GM12878 (cell line): ENCODE measurements around the gene PTTG2. TPM values are rescaled to one million over a fixed set of nuclear protein-coding genes. Genes with fewer than 3 reads are reported as not detected.

Experiments used
- ATAC-seq: fragments of 200-7000 bp; cut with Tn5 transposase; 3 replicates; pipeline ENCODE4 v1.9.1; 2020; ENCODE audit warnings: mild to moderate bottlenecking, moderate library complexity
- BruUV-seq: library from RNA; stranded (reverse); fragments of 400-500 nt; replicated peaks from 2 replicates; lab custom pipeline; 2021; lab: Mats Ljungman, UMichigan
- CTCF ChIA-PET: fragments of 300-600 bp; sonication (Branson Sonifier 250); formaldehyde crosslinking; extraction: SDS; loops from one replicate; lab custom pipeline; 2021; ENCODE audit warnings: inconsistent platforms; lab: Yijun Ruan, JAX
- POLR2A ChIA-PET: fragments of 350-600 bp; formaldehyde crosslinking; extraction: SDS; loops from one replicate; lab custom pipeline; 2021; ENCODE audit warnings: inconsistent platforms; lab: Charles Lee
- RAD21 ChIA-PET: fragments of 300-600 bp; sonication (Branson Sonifier 250); formaldehyde crosslinking; loops from one replicate; lab custom pipeline; 2023; ENCODE audit warnings: antibody characterized with exemption; ENCODE audit not compliant: unreplicated experiment; lab: Charles Lee
- SMC1A ChIA-PET: fragments of 300-600 bp; sonication (Branson Sonifier 250); formaldehyde crosslinking; loops from one replicate; lab custom pipeline; 2023; ENCODE audit not compliant: unreplicated experiment, uncharacterized antibody; lab: Charles Lee
- DNase-seq: peaks from one replicate; pipeline ENCODE4 v3.0.0-alpha.2; 2011; ENCODE audit warnings: low read depth, low spot score
- FAIRE-seq: peaks from 3 replicates; lab custom pipeline; 2011; peaks lifted over from hg19 to GRCh38; lab: Jason Lieb, UNC
- H2AFZ ChIP-seq: 2 replicates; pipeline ENCODE4 v1.6.0; 2011; ENCODE audit warnings: low read depth, low read length, control low read depth; ENCODE audit not compliant: control insufficient read depth
- H3K27ac ChIP-seq: 2 replicates; pipeline ENCODE4 v1.5.1; 2011; ENCODE audit warnings: control low read depth; ENCODE audit not compliant: control insufficient read depth, insufficient read depth
- H3K27me3 ChIP-seq, 2 experiments: replicated peaks in 1 of 2; 2 replicates each; pipeline versions ENCODE4 v1.6.0 to v1.6.1; 2011; ENCODE audit warnings: low read length in 1 of 2; ENCODE audit not compliant: control insufficient read depth in 2 of 2, insufficient read depth in 2 of 2
- H3K36me3 ChIP-seq, 2 experiments: 2 replicates each; pipeline ENCODE4 v1.5.1; 2011; ENCODE audit warnings: low read length in 1 of 2; ENCODE audit not compliant: control insufficient read depth in 2 of 2, insufficient read depth in 2 of 2
- H3K4me1 ChIP-seq: 2 replicates; pipeline ENCODE4 v1.6.1; 2011; ENCODE audit warnings: mild to moderate bottlenecking, low read length, moderate library complexity, mixed read lengths; ENCODE audit not compliant: control insufficient read depth, insufficient read depth
- H3K4me2 ChIP-seq: 2 replicates; pipeline ENCODE4 v1.6.0; 2011; ENCODE audit warnings: control low read depth; ENCODE audit not compliant: control insufficient read depth, insufficient read depth
- H3K4me3 ChIP-seq: fragments of 200-600 bp; sonication (generic); 2 replicates; pipeline ENCODE4 v1.5.1; 2016
- H3K79me2 ChIP-seq: 2 replicates; pipeline ENCODE4 v1.6.0; 2011; ENCODE audit warnings: low read length; ENCODE audit not compliant: control insufficient read depth, insufficient read depth
- H3K9ac ChIP-seq: 2 replicates; pipeline ENCODE4 v1.8.0; 2011; ENCODE audit warnings: low read length, control low read depth, mixed read lengths; ENCODE audit not compliant: control insufficient read depth, insufficient read depth
- H3K9me3 ChIP-seq: replicated peaks from 3 replicates; pipeline ENCODE4 v1.5.1; 2011; ENCODE audit warnings: mild to moderate bottlenecking, low read length; ENCODE audit not compliant: control insufficient read depth, insufficient read depth
- H4K20me1 ChIP-seq: 2 replicates; pipeline ENCODE4 v1.6.0; 2011; ENCODE audit not compliant: control insufficient read depth, insufficient read depth
- CEBPB ChIP-seq, 2 experiments: fragments of 150-350 bp in 1 of 2; IDR thresholded peaks; 2 replicates each; pipeline ENCODE4 v1.6.1; 2012 to 2014; ENCODE audit warnings: low read depth in 2 of 2, low read length in 2 of 2, borderline replicate concordance in 1 of 2, inconsistent platforms in 1 of 2
- DPF2 ChIP-seq: fragments of 450-650 bp; IDR thresholded peaks from 2 replicates; pipeline ENCODE4 v1.6.1; 2017; ENCODE audit warnings: mild to moderate bottlenecking
- EED ChIP-seq: sonication (generic); IDR thresholded peaks from 2 replicates; pipeline ENCODE4 v1.6.1; 2016; ENCODE audit warnings: antibody characterized with exemption, low read depth
- FOXM1 ChIP-seq: IDR thresholded peaks from 2 replicates; pipeline ENCODE4 v1.6.1; 2012; ENCODE audit warnings: low read depth, mild to moderate bottlenecking, inconsistent platforms, low read length, moderate library complexity
- IKZF1 ChIP-seq: fragments of 450-650 bp; conservative IDR thresholded peaks from 2 replicates; pipeline ENCODE4 v1.6.1; 2017; ENCODE audit warnings: antibody characterized with exemption, mild to moderate bottlenecking
- JUNB ChIP-seq: IDR thresholded peaks from 2 replicates; pipeline ENCODE4 v1.6.1; 2016; ENCODE audit warnings: antibody characterized with exemption, mild to moderate bottlenecking
- NFIC ChIP-seq: IDR thresholded peaks from 2 replicates; pipeline ENCODE4 v1.6.1; 2012; ENCODE audit warnings: low read depth, mild to moderate bottlenecking, inconsistent platforms, low read length, moderate library complexity
- RELA ChIP-seq: fragments of 450-650 bp; IDR thresholded peaks from 2 replicates; pipeline ENCODE4 v1.8.0; 2014; ENCODE audit warnings: borderline replicate concordance; ENCODE audit not compliant: partially characterized antibody
- RUNX3 ChIP-seq: IDR thresholded peaks from 2 replicates; pipeline ENCODE4 v1.6.1; 2012; ENCODE audit warnings: low read length, inconsistent platforms
- SPI1 ChIP-seq: IDR thresholded peaks from 2 replicates; pipeline ENCODE4 v1.6.1; 2011; ENCODE audit warnings: low read depth, mild to moderate bottlenecking, low read length, moderate library complexity, borderline replicate concordance; ENCODE audit not compliant: insufficient read depth
- STAT1 ChIP-seq: fragments of 450-650 bp; conservative IDR thresholded peaks from 2 replicates; pipeline ENCODE4 v1.6.1; 2014; ENCODE audit warnings: antibody characterized with exemption, mild to moderate bottlenecking
- TAF1 ChIP-seq: IDR thresholded peaks from 2 replicates; pipeline ENCODE4 v1.6.1; 2011; ENCODE audit warnings: mild to moderate bottlenecking, low read depth, low read length, borderline replicate concordance
- TCF7 ChIP-seq: IDR thresholded peaks from 2 replicates; pipeline ENCODE4 v1.6.1; 2014; ENCODE audit warnings: antibody characterized with exemption, borderline replicate concordance
- WGBS: methylation state at CpG from one replicate; pipeline ENCODE4 v1.1.6; 2016; ENCODE audit warnings: low lambda C conversion rate; ENCODE audit not compliant: insufficient replicate concordance, insufficient coverage; ENCODE audit errors: missing lambda C conversion rate; 5-methylcytosine and 5-hydroxymethylcytosine counted together
- in situ Hi-C: fragments of 300-500 bp; cut with MboI; formaldehyde crosslinking; loops from 9 replicates; pipeline ENCODE4 v1.14.3; 2018; ENCODE audit warnings: mixed read lengths
- intact Hi-C: fragments of 100-400 bp; cut with micrococcal nuclease; formaldehyde crosslinking; loops from one replicate; pipeline ENCODE4 v1.14.2; 2022; ENCODE audit not compliant: unreplicated experiment
- polyA plus RNA-seq, 11 experiments: library from polyadenylated mRNA; depleted of rRNA in 4 of 11; unstranded in 6 of 11; stranded (reverse) in 5 of 11; fragments of >200 nt; fragmentation: Nextera tagmentation in 4 of 11; fragmentation: Illumina TruSeq in 1 of 11; extraction: Ambion mirVana in 4 of 11; extraction: Trizol in 1 of 11; gene quantifications; 1 replicate in 1 of 11; 2 replicates in 10 of 11; pipeline versions ENCODE4 v1.2.1 to v1.2.3, GENCODE V29; 2011 to 2016; ENCODE audit warnings: inconsistent platforms in 2 of 11, missing spikeins in 2 of 11, low read depth in 1 of 11
- total RNA-seq, 4 experiments: library from RNA; depleted of rRNA in 3 of 4; stranded (reverse); fragments of >200 nt in 3 of 4; fragmentation: Illumina TruSeq in 1 of 4; extraction: Trizol in 1 of 4; gene quantifications; 2 replicates each; pipeline versions ENCODE4 v1.2.1 to v1.2.3, GENCODE V29; 2013 to 2021
- TF ChIP-seq, protein P1 (sequence below): fragments of 150-350 bp; IDR thresholded peaks from 2 replicates; pipeline ENCODE4 v1.6.1; 2016; ENCODE audit warnings: low read depth, low read length
- TF ChIP-seq, protein P2 (sequence below): fragments of 450-650 bp; IDR thresholded peaks from 2 replicates; pipeline ENCODE4 v1.6.1; 2017; ENCODE audit warnings: mild to moderate bottlenecking, low read depth, inconsistent platforms; ENCODE audit not compliant: poor library complexity, severe bottlenecking
- TF ChIP-seq, protein P3 (sequence below): IDR thresholded peaks from 2 replicates; pipeline ENCODE4 v1.6.1; 2012; ENCODE audit warnings: low read length, inconsistent platforms

Gene PTTG2
- total and polyA plus RNA-seq, 10 of the 15 experiments (the other 5 are each of a cell fraction or from before 2014, with no cell fraction given) = 0.09 to 0.54 (median 0.39) TPM; not detected in 4

DNA sequence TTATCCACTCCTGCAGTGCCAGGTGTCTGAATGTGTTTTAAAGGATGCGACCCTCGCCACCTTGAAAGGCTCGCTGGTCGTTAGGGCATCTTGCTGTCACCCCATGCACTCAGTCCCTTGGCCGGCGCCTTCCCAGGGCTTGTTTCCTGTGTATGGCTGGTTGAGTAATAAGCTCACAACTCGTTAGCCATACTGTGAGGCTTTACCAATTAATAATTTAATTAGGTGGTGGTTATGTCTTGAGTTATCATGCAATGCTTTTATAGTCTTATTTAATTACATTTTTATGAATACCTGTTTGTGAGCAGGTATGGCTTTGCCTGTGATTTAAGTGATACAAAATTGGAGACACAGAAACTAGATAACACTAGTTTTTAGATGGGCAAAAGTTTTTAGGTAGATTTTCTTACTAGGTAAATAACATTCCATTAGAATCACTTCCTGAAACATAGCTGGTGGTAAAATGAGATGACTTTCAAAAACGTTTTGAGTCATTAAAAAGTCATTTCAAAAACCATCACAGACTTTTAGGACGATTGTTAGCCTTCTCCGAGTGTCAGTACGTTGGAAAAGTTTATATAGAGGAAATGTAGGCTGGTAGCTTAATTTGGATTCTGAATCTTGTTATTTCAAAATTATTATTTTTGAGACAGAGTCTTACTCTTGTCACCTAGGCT, 18.2 kb downstream of the PTTG2 start:
- peak overlapping the region; percentile 64 for H3K9ac ChIP-seq
- H3K9me3 ChIP-seq = no peaks in the 10 kb centered on the region
- peak; percentile 65 for ATAC-seq
- peak; percentile 47 for FAIRE-seq
- ChIA-PET CTCF (interaction anchor here (0.6 to 5.6 kb wide), 23 partner anchors 10 to 376 kb away, joined by 3 to 69 read pairs (median 5); partner anchors contain the start of gene PGM2), RAD21 (interaction anchor here (0.6 to 3.4 kb wide), 17 partner anchors 7 to 376 kb away, joined by 3 to 29 read pairs (median 4); partner anchors contain the start of genes PGM2 and TBC1D1), SMC1A (interaction anchor here (0.8 to 2.9 kb wide), 17 partner anchors 10 to 181 kb away, joined by 3 to 11 read pairs (median 5); partner anchors contain the start of gene PGM2), POLR2A (interaction anchor here (0.6 to 0.7 kb wide), 3 partner anchors 54 to 911 kb away, joined by 3 read pairs; partner anchors contain the start of gene PGM2)
- H2AFZ ChIP-seq = no peak overlapping the region; the same call in 1 of the 2 replicates
- H3K36me3 ChIP-seq = no peaks in the 10 kb centered on the region
- H4K20me1 ChIP-seq = 0 out of 2 replicates have a peak, but pooled peaks cover 4% of the 10 kb centered on the region
- H3K4me3 ChIP-seq = peak overlapping the region; percentile 83
- H3K4me2 ChIP-seq = peak overlapping the region; percentile 91
- in situ Hi-C loops = no loop called here
- peak overlapping the region; percentile 45 for H3K27ac ChIP-seq
- peaks cover 21% of the 10 kb centered on the region for H3K4me1 ChIP-seq
- DNase-seq = no peak
- TSS peak; percentile 49 for BruUV-seq
- H3K79me2 ChIP-seq = peaks cover 21% of the 10 kb centered on the region
- WGBS = 3% methylated on average over 11 of the region's 11 CpGs
- no peaks in the 10 kb centered on the region for H3K27me3 ChIP-seq
- intact Hi-C loops = loop anchor here (5.0 kb wide), 2 partner anchors 151 to 171 kb away; partner anchors contain the start of gene PGM2
- TF ChIP-seq RUNX3 = peak; percentile 68
- TF ChIP-seq DPF2 = no peak
- TF ChIP-seq RELA = no peak
- TF ChIP-seq, protein P1, sequence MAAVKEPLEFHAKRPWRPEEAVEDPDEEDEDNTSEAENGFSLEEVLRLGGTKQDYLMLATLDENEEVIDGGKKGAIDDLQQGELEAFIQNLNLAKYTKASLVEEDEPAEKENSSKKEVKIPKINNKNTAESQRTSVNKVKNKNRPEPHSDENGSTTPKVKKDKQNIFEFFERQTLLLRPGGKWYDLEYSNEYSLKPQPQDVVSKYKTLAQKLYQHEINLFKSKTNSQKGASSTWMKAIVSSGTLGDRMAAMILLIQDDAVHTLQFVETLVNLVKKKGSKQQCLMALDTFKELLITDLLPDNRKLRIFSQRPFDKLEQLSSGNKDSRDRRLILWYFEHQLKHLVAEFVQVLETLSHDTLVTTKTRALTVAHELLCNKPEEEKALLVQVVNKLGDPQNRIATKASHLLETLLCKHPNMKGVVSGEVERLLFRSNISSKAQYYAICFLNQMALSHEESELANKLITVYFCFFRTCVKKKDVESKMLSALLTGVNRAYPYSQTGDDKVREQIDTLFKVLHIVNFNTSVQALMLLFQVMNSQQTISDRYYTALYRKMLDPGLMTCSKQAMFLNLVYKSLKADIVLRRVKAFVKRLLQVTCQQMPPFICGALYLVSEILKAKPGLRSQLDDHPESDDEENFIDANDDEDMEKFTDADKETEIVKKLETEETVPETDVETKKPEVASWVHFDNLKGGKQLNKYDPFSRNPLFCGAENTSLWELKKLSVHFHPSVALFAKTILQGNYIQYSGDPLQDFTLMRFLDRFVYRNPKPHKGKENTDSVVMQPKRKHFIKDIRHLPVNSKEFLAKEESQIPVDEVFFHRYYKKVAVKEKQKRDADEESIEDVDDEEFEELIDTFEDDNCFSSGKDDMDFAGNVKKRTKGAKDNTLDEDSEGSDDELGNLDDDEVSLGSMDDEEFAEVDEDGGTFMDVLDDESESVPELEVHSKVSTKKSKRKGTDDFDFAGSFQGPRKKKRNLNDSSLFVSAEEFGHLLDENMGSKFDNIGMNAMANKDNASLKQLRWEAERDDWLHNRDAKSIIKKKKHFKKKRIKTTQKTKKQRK = no peak
- TF ChIP-seq STAT1 = no peak
- no peak for TF ChIP-seq EED
- TF ChIP-seq NFIC = peak; percentile 73; the same call in 1 of the 2 replicates
- TF ChIP-seq, protein P2, sequence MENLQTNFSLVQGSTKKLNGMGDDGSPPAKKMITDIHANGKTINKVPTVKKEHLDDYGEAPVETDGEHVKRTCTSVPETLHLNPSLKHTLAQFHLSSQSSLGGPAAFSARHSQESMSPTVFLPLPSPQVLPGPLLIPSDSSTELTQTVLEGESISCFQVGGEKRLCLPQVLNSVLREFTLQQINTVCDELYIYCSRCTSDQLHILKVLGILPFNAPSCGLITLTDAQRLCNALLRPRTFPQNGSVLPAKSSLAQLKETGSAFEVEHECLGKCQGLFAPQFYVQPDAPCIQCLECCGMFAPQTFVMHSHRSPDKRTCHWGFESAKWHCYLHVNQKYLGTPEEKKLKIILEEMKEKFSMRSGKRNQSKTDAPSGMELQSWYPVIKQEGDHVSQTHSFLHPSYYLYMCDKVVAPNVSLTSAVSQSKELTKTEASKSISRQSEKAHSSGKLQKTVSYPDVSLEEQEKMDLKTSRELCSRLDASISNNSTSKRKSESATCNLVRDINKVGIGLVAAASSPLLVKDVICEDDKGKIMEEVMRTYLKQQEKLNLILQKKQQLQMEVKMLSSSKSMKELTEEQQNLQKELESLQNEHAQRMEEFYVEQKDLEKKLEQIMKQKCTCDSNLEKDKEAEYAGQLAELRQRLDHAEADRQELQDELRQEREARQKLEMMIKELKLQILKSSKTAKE = peak; percentile 14
- TF ChIP-seq TCF7 = no peak
- TF ChIP-seq, protein P3, sequence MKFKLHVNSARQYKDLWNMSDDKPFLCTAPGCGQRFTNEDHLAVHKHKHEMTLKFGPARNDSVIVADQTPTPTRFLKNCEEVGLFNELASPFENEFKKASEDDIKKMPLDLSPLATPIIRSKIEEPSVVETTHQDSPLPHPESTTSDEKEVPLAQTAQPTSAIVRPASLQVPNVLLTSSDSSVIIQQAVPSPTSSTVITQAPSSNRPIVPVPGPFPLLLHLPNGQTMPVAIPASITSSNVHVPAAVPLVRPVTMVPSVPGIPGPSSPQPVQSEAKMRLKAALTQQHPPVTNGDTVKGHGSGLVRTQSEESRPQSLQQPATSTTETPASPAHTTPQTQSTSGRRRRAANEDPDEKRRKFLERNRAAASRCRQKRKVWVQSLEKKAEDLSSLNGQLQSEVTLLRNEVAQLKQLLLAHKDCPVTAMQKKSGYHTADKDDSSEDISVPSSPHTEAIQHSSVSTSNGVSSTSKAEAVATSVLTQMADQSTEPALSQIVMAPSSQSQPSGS = peak; percentile 71
- TF ChIP-seq TAF1 = 0 out of 2 replicates have a peak, but pooled peaks have one; percentile 6
- TF ChIP-seq SPI1 = peak; percentile 43; the same call in 1 of the 2 replicates
- TF ChIP-seq CEBPB (IDR thresholded peaks at IDR 0.05; ENCODE audit: borderline replicate concordance in 1 of 2, low read depth in 2 of 2, low read length in 2 of 2) = 0 out of 4 replicates have a peak, but pooled peaks of 1 of the 2 experiments have one; percentile 26
- peak; percentile 52; the same call in 1 of the 2 replicates for TF ChIP-seq FOXM1
- 0 out of 2 replicates have a peak, but pooled peaks have one; percentile 9 for TF ChIP-seq IKZF1
- peak; percentile 93 for TF ChIP-seq JUNB
